Measurements from ENCODE around the gene ZBTB7B.
A peak's percentile ranks its signal among the peaks of the same experiment; 100 is the strongest.
"Not testable (repeated sequence)": the region's sequence is repeated elsewhere in the genome, so short reads cannot be mapped to it uniquely, and the experiment has no call there.

The ZBTB7B gene

GRCh38 chr1:154968731-154969130 lies 33.9 kb upstream of the ZBTB7B start:
- no peak for DNase-seq (ENCODE audit: low spot score)

- no peak for DNase-seq (ENCODE audit: low spot score)
These were observed 33.4 kb upstream of the ZBTB7B start for GRCh38 chr1:154969246-154969645.

GRCh38 chr1:154969860-154970452 lies 32.6 kb upstream of the ZBTB7B start:
- no peak for DNase-seq (ENCODE audit: low spot score)

GRCh38 chr1:154970631-154971340 lies 31.8 kb upstream of the ZBTB7B start, which contains the start of gene SHC1:
TSS of gene SHC1 (minus strand) at chr1:154970747. CDS start at chr1:154970526, 221 bp downstream.
- DNase-seq (ENCODE audit: low spot score), result peak; percentile 90

GRCh38 chr1:154971341-154971998 lies 31.1 kb upstream of the ZBTB7B start:
- DNase-seq (ENCODE audit: low spot score), result peak; percentile 55

- peak; percentile 44 for DNase-seq (ENCODE audit: low spot score)
These were observed 30.4 kb upstream of the ZBTB7B start for GRCh38 chr1:154972213-154972516.

GRCh38 chr1:154972517-154973343 lies 29.9 kb upstream of the ZBTB7B start:
- peak; percentile 64 for DNase-seq (ENCODE audit: low spot score)

GRCh38 chr1:154973344-154974101 lies 29.1 kb upstream of the ZBTB7B start:
- peak; percentile 100 for DNase-seq (ENCODE audit: low spot score)

GRCh38 chr1:154974102-154974807 lies 28.3 kb upstream of the ZBTB7B start, which contains the start of gene CKS1B:
TSS of gene CKS1B (plus strand) at chr1:154974681. CDS start at chr1:154974746, 65 bp downstream.
- DNase-seq (ENCODE audit: low spot score), result peak; percentile 99

- DNase-seq (ENCODE audit: low spot score), result peak; percentile 100
These were observed 27.7 kb upstream of the ZBTB7B start for GRCh38 chr1:154974808-154975408.

- DNase-seq (ENCODE audit: low spot score), result peak; percentile 67
These were observed 27.1 kb upstream of the ZBTB7B start for GRCh38 chr1:154975409-154976059.

- not testable (repeated sequence) for DNase-seq (ENCODE audit: low spot score)
These were observed 24.8 kb upstream of the ZBTB7B start for GRCh38 chr1:154977762-154978161.

GRCh38 chr1:154978360-154978759 lies 24.2 kb upstream of the ZBTB7B start:
- no peak for DNase-seq (ENCODE audit: low spot score)

- DNase-seq (ENCODE audit: low spot score), result no peak
These were observed 20.3 kb upstream of the ZBTB7B start for GRCh38 chr1:154982341-154982740.

- DNase-seq (ENCODE audit: low spot score), result peak; percentile 97
These were observed 19.5 kb upstream of the ZBTB7B start, which contains the start of gene FLAD1 for GRCh38 chr1:154982897-154983648. TSS of gene FLAD1 (plus strand) at chr1:154983344. CDS start at chr1:154983695, 351 bp downstream.

- DNase-seq (ENCODE audit: low spot score), result no peak
These were observed 18.7 kb upstream of the ZBTB7B start for GRCh38 chr1:154983776-154984466.

GRCh38 chr1:154986736-154987135 lies 15.9 kb upstream of the ZBTB7B start:
- DNase-seq (ENCODE audit: low spot score), result not testable (repeated sequence)

GRCh38 chr1:154987326-154987725 lies 15.3 kb upstream of the ZBTB7B start:
- no peak for DNase-seq (ENCODE audit: low spot score)

Data from hematopoietic multipotent progenitor cell treated with erythropoietin and hydrocortisone succinate and interleukin-3 and kit ligand, for 17 days (in vitro differentiated cells).